ENCODE results near the gene AGBL3.

DNA sequence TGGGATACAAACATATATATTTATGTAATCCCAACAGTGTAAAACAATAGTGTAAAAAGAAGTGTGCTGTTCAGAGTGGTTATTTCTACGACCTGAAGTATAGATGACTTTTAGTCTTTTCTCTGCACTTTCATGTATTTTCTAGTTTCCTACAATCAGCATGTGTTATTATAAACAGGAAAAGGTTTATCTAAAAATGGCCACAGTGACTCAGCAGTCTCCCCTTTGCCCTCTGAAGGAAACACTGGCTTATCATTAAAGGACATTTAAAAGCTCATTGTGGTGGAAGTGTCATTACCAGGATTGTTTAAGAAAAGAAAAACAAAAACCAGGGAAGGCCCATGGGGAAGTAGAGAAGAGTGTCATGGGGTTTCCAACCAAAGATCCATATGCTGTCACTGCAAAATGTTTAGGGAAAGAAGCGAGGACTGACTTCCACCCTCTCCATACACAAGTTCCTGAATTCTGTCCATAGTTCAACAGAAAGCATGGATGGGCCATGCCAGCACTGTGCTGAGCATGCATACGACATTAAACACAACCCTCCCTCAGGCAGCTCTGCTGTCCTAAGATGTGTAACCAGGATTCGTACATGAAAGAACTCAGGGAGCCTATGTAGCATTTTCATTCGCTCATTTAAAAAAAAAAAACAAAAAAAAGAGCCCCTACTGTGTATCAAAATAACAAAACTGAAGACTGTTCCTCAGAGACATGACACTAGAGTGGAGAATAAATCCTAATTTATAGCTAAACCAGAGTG lies 174.0 kb downstream of the AGBL3 start:
- TF ChIP-seq, protein P1, sequence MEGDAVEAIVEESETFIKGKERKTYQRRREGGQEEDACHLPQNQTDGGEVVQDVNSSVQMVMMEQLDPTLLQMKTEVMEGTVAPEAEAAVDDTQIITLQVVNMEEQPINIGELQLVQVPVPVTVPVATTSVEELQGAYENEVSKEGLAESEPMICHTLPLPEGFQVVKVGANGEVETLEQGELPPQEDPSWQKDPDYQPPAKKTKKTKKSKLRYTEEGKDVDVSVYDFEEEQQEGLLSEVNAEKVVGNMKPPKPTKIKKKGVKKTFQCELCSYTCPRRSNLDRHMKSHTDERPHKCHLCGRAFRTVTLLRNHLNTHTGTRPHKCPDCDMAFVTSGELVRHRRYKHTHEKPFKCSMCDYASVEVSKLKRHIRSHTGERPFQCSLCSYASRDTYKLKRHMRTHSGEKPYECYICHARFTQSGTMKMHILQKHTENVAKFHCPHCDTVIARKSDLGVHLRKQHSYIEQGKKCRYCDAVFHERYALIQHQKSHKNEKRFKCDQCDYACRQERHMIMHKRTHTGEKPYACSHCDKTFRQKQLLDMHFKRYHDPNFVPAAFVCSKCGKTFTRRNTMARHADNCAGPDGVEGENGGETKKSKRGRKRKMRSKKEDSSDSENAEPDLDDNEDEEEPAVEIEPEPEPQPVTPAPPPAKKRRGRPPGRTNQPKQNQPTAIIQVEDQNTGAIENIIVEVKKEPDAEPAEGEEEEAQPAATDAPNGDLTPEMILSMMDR (IDR thresholded peaks at IDR 0.05): no peak
- TF ChIP-seq EZH2 (IDR thresholded peaks at IDR 0.05): no peak
